GM19099 (cell line): Measurements from ENCODE around the gene STXBP4.

ENCODE experiments used
- POLR2A ChIP-seq: IDR thresholded peaks from 3 replicates; pipeline ENCODE4 v1.6.1; 2011; ENCODE audit warnings: low read depth; ENCODE audit not compliant: insufficient read length; ENCODE audit errors: extremely low read depth

Gene STXBP4

DNA sequence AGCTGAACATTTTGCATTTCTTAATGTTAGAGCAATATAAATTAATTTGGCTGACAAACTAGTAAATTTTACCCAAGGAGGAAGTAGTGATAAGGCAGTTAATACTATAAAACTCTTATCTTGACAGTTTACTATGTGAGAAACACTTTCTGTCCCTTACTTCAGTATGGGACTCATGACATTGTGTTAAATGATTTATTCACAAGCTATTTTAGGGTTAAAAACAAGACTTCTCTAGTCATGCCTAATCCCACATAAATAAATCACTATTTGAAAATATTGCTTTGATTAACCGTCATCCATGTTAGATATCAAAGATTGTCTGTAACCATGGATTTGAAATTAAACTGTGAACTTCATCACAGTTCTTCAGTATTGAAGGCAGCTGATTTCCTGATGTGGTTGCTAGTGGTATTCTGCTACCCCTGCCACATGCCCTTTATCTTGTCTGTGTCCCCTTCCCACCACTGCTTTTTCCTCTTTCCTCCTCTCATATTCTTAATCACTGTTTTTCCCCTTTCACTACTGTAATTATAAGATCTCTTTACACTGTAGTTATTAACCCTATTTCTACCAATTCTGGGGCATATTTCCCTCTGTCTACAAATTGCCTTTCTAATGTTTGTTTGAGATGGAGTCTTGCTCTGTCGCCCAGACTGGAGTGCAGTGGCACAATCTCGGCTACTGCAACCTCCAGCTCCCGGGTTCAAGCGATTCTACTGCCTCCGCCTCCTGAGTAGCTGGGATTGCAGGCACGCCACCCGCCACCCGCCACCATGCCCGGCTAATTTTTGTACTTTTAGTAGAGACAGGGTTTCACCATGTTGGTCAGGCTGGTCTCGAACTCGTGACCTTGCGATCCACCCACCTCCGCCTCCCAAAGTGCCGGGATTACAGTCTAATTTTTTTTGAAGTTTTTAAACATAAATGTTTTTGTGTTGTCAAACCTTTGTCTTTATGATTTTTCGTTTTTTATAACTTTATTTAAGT lies 95.6 kb downstream of the STXBP4 start:
- TF ChIP-seq POLR2A: no peak

DNA sequence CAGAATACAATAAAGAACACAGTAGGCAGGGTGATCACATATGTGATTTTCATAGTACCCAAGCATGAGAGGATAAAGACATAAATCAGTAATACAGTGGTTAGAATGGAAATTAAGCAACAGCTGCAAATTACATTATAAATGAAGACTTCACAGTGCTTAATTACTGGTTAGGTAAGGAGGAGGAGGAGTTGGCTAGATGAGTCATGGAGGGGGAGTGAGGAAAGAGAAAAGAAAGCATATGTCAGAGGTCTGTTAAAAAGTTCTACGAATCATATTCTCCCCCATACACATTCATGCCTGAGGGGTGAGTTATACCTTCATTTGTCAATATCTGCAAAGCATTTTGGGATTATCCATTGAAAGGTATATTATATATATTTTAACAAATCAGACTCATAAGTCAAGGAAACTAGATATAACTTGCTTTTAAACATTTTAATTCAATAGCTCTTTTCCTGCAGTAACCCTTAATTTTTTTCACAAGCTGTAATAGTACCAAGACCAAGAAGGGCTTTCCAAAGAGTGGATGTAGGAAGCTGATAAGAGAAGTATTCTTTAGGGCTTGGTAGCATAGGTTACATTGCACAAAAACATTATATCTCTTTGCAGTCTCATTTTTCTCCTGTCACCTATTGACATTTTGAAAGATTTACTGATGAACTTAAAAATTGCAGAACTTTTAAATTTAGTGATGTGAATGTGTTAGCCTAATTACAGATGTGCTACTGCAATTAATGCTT lies 99.3 kb downstream of the STXBP4 start:
- no peak for TF ChIP-seq POLR2A

DNA sequence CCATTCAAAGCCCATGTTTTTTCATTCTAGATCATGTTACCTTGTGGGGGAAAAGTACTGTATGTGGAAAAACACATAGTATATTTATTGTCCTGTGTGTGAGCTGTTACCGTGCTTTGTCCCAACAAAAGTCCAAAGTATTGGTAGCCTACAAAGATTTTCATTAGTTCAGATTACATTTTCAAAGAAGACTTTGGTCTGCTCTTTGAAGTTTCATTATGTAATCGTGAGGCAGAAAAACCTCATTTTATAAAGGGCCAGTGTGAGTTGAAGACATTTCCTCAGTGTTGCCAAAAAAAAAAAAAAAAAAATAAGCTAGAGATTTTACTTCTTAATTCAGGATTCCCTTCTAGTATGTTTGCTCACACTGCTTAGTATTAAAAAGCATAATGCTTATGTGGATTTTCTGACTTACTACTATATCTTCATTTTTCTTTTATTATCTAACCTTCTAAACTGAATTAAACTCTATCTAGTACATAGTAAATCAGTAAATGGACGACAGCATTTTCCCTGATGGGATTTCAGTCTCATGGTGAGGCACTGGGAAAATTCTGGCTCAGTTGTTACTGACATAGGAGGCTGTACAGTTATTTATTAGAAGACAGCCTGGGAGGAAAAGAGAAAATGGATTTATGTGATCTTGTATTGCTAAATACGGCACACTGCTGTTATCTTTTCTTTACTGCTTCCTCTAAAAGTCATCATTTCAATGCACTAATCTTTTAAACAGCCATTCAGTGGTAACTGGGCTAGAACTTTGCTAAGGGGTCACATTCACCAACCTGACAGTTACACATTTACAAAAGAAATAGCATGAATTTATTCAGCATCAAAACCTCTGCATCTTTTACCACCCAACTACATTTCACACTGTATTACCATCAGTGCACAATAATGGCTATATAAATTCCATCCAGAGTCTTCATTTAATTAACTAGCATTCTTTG lies 100.6 kb downstream of the STXBP4 start:
- no peak for TF ChIP-seq POLR2A

DNA sequence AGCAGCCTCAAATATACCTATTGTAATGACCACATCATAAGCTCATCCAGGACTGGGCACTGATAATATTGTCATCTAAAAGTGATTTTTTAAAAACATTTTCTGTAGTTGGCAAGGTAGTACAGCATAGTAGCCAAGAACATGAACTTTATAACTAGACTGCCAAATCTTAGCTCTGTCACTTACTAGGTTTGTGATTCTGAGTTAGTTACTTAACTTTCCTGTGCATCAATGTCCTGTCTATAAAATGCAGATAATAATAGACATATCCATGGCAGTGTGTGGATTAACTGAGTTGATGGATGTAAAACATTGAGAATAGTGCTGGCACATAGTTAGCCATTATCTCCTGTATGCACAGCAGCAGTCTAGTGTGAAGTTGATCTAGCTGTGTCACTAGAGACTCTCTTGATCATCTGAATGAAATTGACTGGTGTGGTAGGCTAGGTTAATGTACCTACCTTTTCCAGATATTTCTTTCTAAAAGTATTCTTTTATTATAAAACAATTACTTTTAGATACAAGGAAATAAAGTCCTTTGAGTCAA lies 101.5 kb downstream of the STXBP4 start:
- TF ChIP-seq POLR2A: no peak

DNA sequence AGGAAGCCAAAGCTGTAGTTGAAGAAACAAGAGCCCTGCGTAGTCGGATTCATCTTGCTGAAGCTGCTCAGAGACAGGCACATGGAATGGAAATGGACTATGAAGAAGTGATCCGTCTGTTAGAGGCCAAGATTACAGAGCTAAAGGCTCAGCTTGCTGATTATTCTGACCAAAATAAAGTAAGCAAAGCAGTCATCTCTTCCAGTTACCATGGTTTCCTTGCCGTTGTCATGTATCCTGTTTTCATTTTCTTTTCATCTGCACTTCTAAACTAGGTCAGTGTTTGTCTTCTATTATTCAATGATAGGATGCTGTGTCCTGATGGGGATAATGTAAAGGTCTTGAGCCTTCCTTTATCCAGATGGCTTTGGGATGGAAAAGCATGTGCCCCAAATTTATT lies 104.3 kb downstream of the STXBP4 start:
- no peak for TF ChIP-seq POLR2A

DNA sequence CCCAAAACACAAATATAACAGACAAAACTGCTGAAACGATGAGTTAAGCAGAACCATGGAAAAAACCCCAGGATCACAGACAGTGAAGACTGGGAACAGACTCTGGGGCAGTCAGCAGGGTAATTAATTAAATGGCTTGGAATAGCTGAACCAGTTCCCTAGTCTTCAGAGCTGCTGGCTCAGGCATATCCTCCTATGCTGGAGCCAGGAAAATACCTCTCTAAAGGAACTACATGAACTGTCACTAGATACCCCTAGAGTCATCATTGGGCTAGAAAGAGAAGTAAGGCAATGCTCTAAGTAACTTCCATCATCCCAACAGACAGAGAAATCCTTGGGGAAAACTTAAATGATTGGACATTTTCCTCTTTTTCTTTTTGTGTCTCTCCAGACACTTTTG lies 113.0 kb downstream of the STXBP4 start:
- TF ChIP-seq POLR2A: no peak

DNA sequence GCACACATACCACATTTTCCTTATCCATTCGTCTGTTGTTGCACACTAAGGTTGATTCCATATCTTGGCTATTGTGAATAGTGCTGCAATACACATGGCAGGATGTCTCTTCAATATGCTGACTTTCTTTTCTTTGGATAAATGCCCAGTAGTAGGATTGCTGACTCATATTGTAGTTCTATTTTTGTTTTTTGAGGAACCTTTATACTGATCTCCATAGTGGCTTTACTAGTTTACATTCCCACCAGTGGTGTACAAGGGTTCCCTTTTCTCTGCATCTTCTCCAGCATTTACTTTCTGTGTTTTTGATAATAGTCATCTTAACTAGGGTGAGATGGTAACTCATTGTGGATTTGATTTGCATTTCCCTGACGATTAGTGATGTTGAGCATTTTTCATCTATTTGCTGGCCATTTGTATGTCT lies 118.1 kb downstream of the STXBP4 start:
- TF ChIP-seq POLR2A: no peak

DNA sequence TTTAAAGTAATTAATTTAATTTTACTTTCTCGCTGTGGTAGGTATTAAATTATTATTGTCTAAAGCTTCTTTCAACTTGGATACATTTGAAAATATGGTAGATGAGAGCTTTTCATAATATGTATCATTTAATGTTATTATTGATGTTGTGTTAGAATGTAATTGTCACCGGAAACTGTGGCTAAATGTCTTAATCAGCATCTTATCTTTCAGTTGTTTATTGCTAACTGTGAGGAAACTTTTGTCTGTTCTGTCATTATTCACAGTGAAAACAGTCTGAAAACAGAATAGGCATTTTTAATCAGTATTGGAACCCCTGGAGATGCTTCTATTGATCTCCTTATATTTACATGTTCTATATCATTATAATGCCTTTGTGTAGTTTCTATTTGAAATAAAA lies 120.7 kb downstream of the STXBP4 start:
- no peak for TF ChIP-seq POLR2A

DNA sequence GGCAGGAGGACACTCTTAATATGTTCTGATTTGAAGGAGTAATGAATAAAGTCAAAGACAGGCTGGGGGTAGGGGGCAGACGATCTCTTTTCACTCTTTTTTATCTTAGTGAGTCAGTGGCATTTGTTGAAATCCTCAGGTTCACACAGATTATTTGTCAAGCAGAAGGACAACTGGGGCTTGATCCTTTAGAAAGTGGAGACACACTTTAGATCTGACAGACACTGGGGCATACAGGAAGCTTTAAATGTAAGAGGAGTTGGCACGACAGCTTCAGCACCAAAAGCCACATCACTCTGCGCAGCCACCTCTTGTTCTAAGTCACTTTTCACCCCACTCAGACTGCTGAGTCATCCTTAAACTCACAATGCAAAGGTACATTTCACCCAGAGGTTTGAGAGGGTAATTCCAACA lies 121.5 kb downstream of the STXBP4 start:
- no peak for TF ChIP-seq POLR2A

DNA sequence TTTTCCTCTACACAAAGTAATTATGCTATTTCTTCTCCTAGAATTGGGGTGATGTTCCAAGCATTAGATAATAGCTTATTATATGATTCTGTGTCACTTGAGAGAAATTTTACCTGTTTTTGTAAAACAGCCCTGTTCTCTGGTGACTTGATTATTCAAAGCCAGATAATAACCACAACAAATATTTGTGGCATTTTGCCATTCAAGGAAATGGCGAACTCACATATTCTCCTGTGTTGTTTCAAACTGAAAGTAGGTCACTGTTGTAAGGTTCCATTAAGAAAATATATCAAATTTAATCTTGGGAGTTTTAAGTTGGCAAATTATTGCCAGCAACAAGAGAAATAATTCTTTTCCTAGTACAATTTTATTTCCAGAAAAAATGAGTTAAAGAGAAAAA lies 124.8 kb downstream of the STXBP4 start:
- TF ChIP-seq POLR2A: no peak

DNA sequence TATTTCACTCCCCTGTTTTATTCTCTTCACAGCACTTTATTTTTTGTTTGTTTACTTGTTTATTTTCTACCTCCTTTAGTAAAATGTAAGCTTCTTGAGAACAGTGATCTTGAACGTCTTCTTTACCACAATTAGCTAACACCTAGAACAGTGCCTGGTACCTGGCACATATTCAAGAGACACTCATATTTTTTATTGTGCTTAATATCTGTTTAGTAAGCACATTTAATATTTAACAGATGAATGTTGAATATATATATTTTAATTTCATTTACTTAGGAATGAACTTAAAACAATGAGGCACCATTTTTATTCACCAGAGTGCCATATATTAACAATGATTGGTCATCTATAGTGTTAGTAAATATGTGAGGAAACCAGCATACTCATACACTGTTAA lies 130.2 kb downstream of the STXBP4 start:
- TF ChIP-seq POLR2A: no peak

DNA sequence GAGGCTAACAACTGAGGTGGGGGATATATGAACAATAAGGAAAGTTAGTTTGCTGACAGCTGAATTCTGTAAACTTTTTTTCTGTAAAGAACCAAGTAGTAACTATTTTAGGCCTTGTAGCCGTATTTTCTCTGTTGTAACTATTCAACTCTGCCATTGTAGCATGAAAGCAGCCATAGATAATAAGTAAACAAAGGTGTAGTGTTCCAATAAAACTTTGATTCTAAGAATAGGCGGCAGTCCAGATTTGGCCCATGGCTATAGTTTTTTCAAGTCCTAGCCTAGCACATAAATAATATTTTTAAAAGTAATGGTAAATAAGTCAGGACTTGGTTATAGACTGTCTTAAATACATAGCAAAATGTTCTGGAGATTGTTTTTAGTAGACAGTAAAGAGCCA lies 142.0 kb downstream of the STXBP4 start:
- no peak for TF ChIP-seq POLR2A

DNA sequence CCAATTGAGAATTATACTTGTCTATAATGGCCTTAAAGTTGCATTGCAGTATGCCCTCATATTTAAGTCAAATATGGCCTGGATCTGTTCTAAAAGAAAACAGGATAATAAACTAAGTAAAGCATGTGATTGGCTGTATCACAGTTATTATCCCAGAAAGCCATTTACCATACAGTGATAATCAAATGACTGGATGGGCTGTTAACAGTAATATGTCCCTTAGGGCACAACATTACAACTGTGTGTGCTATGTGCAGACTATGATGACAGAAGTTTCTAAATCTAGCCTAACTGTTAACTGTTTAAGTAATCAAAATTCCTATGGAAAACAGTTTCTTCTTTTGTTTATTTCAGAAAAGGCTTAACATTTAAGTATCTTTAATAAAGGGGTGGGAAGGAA lies 145.7 kb downstream of the STXBP4 start:
- TF ChIP-seq POLR2A: no peak

DNA sequence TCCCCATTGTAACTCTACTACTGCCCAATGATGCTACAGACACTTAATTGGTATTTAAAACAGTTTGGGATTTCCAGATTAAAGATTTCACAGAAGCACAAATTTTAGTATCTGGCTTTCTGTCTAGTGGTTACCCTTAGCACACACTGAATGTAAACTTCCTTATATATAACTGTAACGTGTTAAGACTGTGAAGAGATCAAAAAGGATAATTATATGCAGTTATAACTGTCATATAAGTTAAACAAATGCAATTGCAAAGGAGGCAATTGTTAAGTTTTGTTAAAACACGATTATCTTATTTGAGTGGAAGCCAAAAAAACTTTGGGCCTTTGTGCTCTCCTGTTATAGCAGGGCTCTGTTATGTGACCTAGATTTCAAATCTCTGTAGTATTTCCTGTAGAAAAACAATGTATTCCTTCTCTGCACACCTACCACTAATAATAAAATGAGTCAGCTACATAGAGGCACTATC lies 147.9 kb downstream of the STXBP4 start:
- no peak for TF ChIP-seq POLR2A
